Keratinocyte (primary cell): ENCODE data around the gene RFTN1. TPM values are rescaled to one million over a fixed set of nuclear protein-coding genes. Genes with fewer than 3 reads are reported as not detected.

Experiments used
- DNase-seq: peaks from one replicate; pipeline ENCODE4 v3.0.0-alpha.2; 2011; ENCODE audit warnings: low read depth, missing footprints, low spot score
- FAIRE-seq: peaks from 2 replicates; lab custom pipeline; 2011; peaks lifted over from hg19 to GRCh38; lab: Jason Lieb, UNC
- H2AFZ ChIP-seq: 2 replicates; pipeline ENCODE4 v1.6.0; 2012; ENCODE audit warnings: low read length, control low read depth, inconsistent platforms; ENCODE audit not compliant: control insufficient read depth
- H3K27ac ChIP-seq: 2 replicates; pipeline ENCODE4 v1.5.1; 2011; ENCODE audit warnings: low read length; ENCODE audit not compliant: control insufficient read depth, insufficient read depth
- H3K27me3 ChIP-seq: 3 replicates; pipeline ENCODE4 v1.6.0; 2011; ENCODE audit warnings: low read length; ENCODE audit not compliant: control insufficient read depth, insufficient read depth; ENCODE audit errors: extremely low read depth
- H3K36me3 ChIP-seq, 2 experiments: 2 replicates in 1 of 2; 3 replicates in 1 of 2; pipeline ENCODE4 v1.5.1; 2011; ENCODE audit warnings: low read length in 2 of 2, mild to moderate bottlenecking in 1 of 2; ENCODE audit not compliant: control insufficient read depth in 2 of 2, insufficient read depth in 2 of 2; ENCODE audit errors: extremely low read depth in 1 of 2
- H3K4me1 ChIP-seq: 3 replicates; pipeline ENCODE4 v1.5.1; 2011; ENCODE audit warnings: low read length; ENCODE audit not compliant: control insufficient read depth, insufficient read depth; ENCODE audit errors: extremely low read depth
- H3K4me2 ChIP-seq: 3 replicates; pipeline ENCODE4 v1.6.0; 2011; ENCODE audit warnings: low read depth, low read length; ENCODE audit not compliant: control insufficient read depth, insufficient read depth; ENCODE audit errors: extremely low read depth
- H3K4me3 ChIP-seq, 3 experiments: fragments of 200-600 bp in 1 of 3; sonication (generic) in 1 of 3; 2 replicates in 2 of 3; 3 replicates in 1 of 3; pipeline ENCODE4 v1.5.1; 2011 to 2016; ENCODE audit warnings: low read length in 3 of 3, mild to moderate bottlenecking in 3 of 3, control low read depth in 2 of 3, inconsistent platforms in 1 of 3, low read depth in 1 of 3, mixed read lengths in 1 of 3, mixed run types in 1 of 3, moderate library complexity in 1 of 3; ENCODE audit not compliant: control insufficient read depth in 2 of 3, insufficient read depth in 2 of 3; ENCODE audit errors: extremely low read depth in 1 of 3
- H3K79me2 ChIP-seq: 2 replicates; pipeline ENCODE4 v1.6.0; 2012; ENCODE audit warnings: low read length; ENCODE audit not compliant: control insufficient read depth, insufficient read depth
- H3K9ac ChIP-seq: 3 replicates; pipeline ENCODE4 v1.6.0; 2011; ENCODE audit warnings: low read length; ENCODE audit not compliant: control insufficient read depth, insufficient read depth; ENCODE audit errors: extremely low read depth
- H3K9me1 ChIP-seq: 3 replicates; pipeline ENCODE4 v1.6.0; 2011; ENCODE audit warnings: low read length; ENCODE audit not compliant: control insufficient read depth, insufficient read depth; ENCODE audit errors: extremely low read depth
- H3K9me3 ChIP-seq: 2 replicates; pipeline ENCODE4 v1.5.1; 2012; ENCODE audit warnings: low read depth, low read length; ENCODE audit not compliant: control insufficient read depth
- H4K20me1 ChIP-seq: 3 replicates; pipeline ENCODE4 v1.6.0; 2011; ENCODE audit warnings: low read length; ENCODE audit not compliant: control insufficient read depth, insufficient read depth; ENCODE audit errors: extremely low read depth
- CTCF ChIP-seq, 3 experiments: IDR thresholded peaks in 1 of 3; conservative IDR thresholded peaks in 1 of 3; optimal IDR thresholded peaks in 1 of 3; 2 replicates in 2 of 3; 3 replicates in 1 of 3; pipeline versions ENCODE3 to v1.5.1; 2011; ENCODE audit warnings: low read length in 3 of 3, mild to moderate bottlenecking in 3 of 3, moderate library complexity in 2 of 3, control low read depth in 1 of 3, inconsistent platforms in 1 of 3; ENCODE audit not compliant: insufficient read depth in 2 of 3; ENCODE audit errors: extremely low read depth in 1 of 3
- EZH2 ChIP-seq: IDR thresholded peaks from one replicate; pipeline ENCODE4 v1.6.1; 2012; ENCODE audit warnings: inconsistent platforms, mild to moderate bottlenecking, low read length, moderate library complexity
- dilution Hi-C: fragments of 300-500 bp; cut with MboI; formaldehyde crosslinking; loops from one replicate; pipeline ENCODE4 v1.7.0; 2020; ENCODE audit warnings: low sequenced_read_pairs; ENCODE audit not compliant: extremely low pct_ligation_motif_present
- polyA plus RNA-seq, 5 experiments: library from polyadenylated mRNA; depleted of rRNA in 3 of 5; stranded (reverse) in 3 of 5; stranded (forward) in 1 of 5; unstranded in 1 of 5; fragments of >200 nt; gene quantifications; 1 replicate in 1 of 5; 2 replicates in 3 of 5; 3 replicates in 1 of 5; pipeline versions ENCODE4 v1.2.1 to v1.2.3, GENCODE V29; 2011 to 2012; ENCODE audit warnings: missing spikeins in 2 of 5, low read depth in 1 of 5, low replicate concordance in 1 of 5

RFTN1 gene
- polyA plus RNA-seq, 1 donor (not counting 4 experiments of a cell fraction or from before 2014, with no cell fraction given), result 18.0 TPM

GRCh38 chr3:16377196-16377595 lies 136.3 kb downstream of the RFTN1 start:
- H3K36me3 ChIP-seq, result peaks cover 5 to 7% of the 10 kb centered on the region in 2 experiments
- no peak for TF ChIP-seq CTCF (optimal IDR thresholded peaks at IDR 0.05 in 1 of 3, IDR thresholded peaks at IDR 0.05 in 1 of 3, conservative IDR thresholded peaks at IDR 0.05 in 1 of 3; ENCODE audit: extremely low read depth in 1 of 3, insufficient read depth in 2 of 3, low read length in 3 of 3)
- no peak for TF ChIP-seq EZH2
- H3K79me2 ChIP-seq, result no peaks in the 10 kb centered on the region
- H3K9me1 ChIP-seq, result no peaks in the 10 kb centered on the region
- no peaks in the 10 kb centered on the region for H3K9me3 ChIP-seq
- no peaks in the 10 kb centered on the region for H4K20me1 ChIP-seq
- H3K4me3 ChIP-seq, result no peak overlapping the region
- no peak overlapping the region for H3K9ac ChIP-seq
- dilution Hi-C loops, result no loop called here
- H3K27me3 ChIP-seq, result no peaks in the 10 kb centered on the region
- H3K4me1 ChIP-seq, result peaks cover 12% of the 10 kb centered on the region
- DNase-seq, result no peak
- no peak overlapping the region for H3K4me2 ChIP-seq
- no peak for FAIRE-seq
- no peak overlapping the region for H3K27ac ChIP-seq
- H2AFZ ChIP-seq, result no peak overlapping the region

GRCh38 chr3:16375891-16376290 lies 137.6 kb downstream of the RFTN1 start:
- Histone ChIP-seq H3K4me2 (no peak overlapping the region), H3K9me1 (no peaks in the 10 kb centered on the region), H2AFZ (no peak overlapping the region), H3K4me3 (no peak overlapping the region), H4K20me1 (no peaks in the 10 kb centered on the region), H3K79me2 (no peaks in the 10 kb centered on the region), H3K9ac (no peak overlapping the region), H3K27ac (no peak overlapping the region), H3K36me3 (peaks cover 5 to 7% of the 10 kb centered on the region in 2 experiments), H3K9me3 (no peaks in the 10 kb centered on the region), H3K4me1 (peaks cover 19% of the 10 kb centered on the region), H3K27me3 (no peaks in the 10 kb centered on the region)
- TF ChIP-seq CTCF (optimal IDR thresholded peaks at IDR 0.05 in 1 of 3, IDR thresholded peaks at IDR 0.05 in 1 of 3, conservative IDR thresholded peaks at IDR 0.05 in 1 of 3; ENCODE audit: extremely low read depth in 1 of 3, insufficient read depth in 2 of 3, low read length in 3 of 3) (no peak), EZH2 (no peak)
- no peak for FAIRE-seq
- dilution Hi-C loops, result no loop called here
- no peak for DNase-seq
